ENCODE results near the gene HOXD12.

HOXD12 gene

GRCh38 chr2:176107731-176108181 is 8.2 kb downstream of the HOXD12 start:
- no peak for DNase-seq

- no peak for DNase-seq
These were observed 9.8 kb downstream of the HOXD12 start for GRCh38 chr2:176109192-176109901.

GRCh38 chr2:176109946-176110345 is 10.4 kb downstream of the HOXD12 start:
- no peak for DNase-seq

GRCh38 chr2:176110415-176111308 is 11.1 kb downstream of the HOXD12 start:
- no peak for DNase-seq

GRCh38 chr2:176111309-176111663 is 11.7 kb downstream of the HOXD12 start:
- DNase-seq: no peak

GRCh38 chr2:176111846-176112374 is 12.3 kb downstream of the HOXD12 start:
- DNase-seq: no peak

- no peak for DNase-seq
These were observed 13.0 kb downstream of the HOXD12 start for GRCh38 chr2:176112375-176113302.

GRCh38 chr2:176114120-176114929 is 14.7 kb downstream of the HOXD12 start:
- DNase-seq: no peak

- DNase-seq: no peak
These were observed 15.5 kb downstream of the HOXD12 start for GRCh38 chr2:176114930-176115625.

- DNase-seq: no peak
These were observed 16.6 kb downstream of the HOXD12 start, which contains the start of gene HOXD10 for GRCh38 chr2:176115883-176116813. Gene HOXD10, plus strand, starts transcription at chr2:176116778. Its CDS starts 56 bp downstream, at chr2:176116834.

GRCh38 chr2:176117162-176117822 is 17.7 kb downstream of the HOXD12 start:
- no peak for DNase-seq

- DNase-seq: no peak
These were observed 18.3 kb downstream of the HOXD12 start for GRCh38 chr2:176117823-176118371.

- no peak for DNase-seq
These were observed 19.2 kb downstream of the HOXD12 start for GRCh38 chr2:176118601-176119339.

GRCh38 chr2:176120364-176121189 is 21.0 kb downstream of the HOXD12 start:
- DNase-seq: no peak

- DNase-seq: no peak
These were observed 21.8 kb downstream of the HOXD12 start for GRCh38 chr2:176121190-176122051.

GRCh38 chr2:176122052-176122682 is 22.6 kb downstream of the HOXD12 start:
- DNase-seq: no peak

All from NCI-H1092 treated with DMSO at 0.1 percent for 48 hours (cell line).